Testis (tissue), 2 donors: ENCODE measurements around the gene SUPT3H.

Experiments used
- CTCF ChIP-seq, 3 experiments: fragments of 450-650 bp in 2 of 3; fragments of 200-600 bp in 1 of 3; sonication (generic) in 1 of 3; IDR thresholded peaks; one replicate each; pipeline ENCODE4 v1.5.1; 2016 to 2019; ENCODE audit warnings: antibody characterized with exemption in 3 of 3, mild to moderate bottlenecking in 2 of 3, moderate library complexity in 1 of 3
- POLR2A ChIP-seq: fragments of 450-650 bp; IDR thresholded peaks from one replicate; pipeline ENCODE4 v1.6.1; 2017; ENCODE audit warnings: antibody characterized with exemption, mild to moderate bottlenecking, moderate library complexity

DNA sequence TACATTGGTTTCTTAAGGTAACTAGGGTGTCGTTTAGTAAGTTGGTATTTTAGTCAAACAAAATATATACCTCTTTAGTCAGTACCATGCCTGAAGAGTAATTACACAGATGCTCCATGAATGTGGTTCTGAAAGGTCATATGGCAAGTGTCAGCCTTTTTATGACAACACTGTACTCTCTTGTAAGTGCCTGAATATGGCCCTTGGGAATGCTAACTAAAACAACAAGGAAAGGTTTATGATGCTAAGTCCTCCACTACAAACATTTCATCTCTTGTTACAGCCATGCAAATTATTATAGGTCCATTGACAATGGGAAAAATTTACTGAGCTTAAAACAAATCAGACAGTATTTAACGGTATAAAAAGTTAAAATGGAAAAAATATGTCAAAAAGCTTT is 39.0 kb upstream of the SUPT3H start:
- TF ChIP-seq CTCF (IDR thresholded peaks at IDR 0.05), result no peak
- no peak for TF ChIP-seq POLR2A
